Smooth muscle cell (in vitro differentiated cells): ENCODE measurements around the gene CEACAM18. TPM values are rescaled to one million over a fixed set of nuclear protein-coding genes. Genes with fewer than 3 reads are reported as not detected.

Experiments used
- DNase-seq: peaks from one replicate; lab custom pipeline; 2025; ENCODE audit not compliant: unreplicated experiment; lab: John Stamatoyannopoulos, UW
- H2AFZ ChIP-seq: fragments of 200-600 bp; sonication (generic); 2 replicates; pipeline ENCODE4 v1.6.0; 2016; ENCODE audit warnings: antibody characterized with exemption, low read depth, mild to moderate bottlenecking
- H3F3A ChIP-seq: fragments of 200-600 bp; sonication (generic); 2 replicates; pipeline ENCODE4 v1.6.0; 2017; ENCODE audit warnings: antibody characterized with exemption, low read depth
- H3K27ac ChIP-seq: fragments of 200-600 bp; sonication (generic); 2 replicates; pipeline ENCODE4 v1.5.1; 2016; ENCODE audit warnings: low read depth, mild to moderate bottlenecking
- H3K27me3 ChIP-seq: fragments of 200-600 bp; sonication (generic); 2 replicates; pipeline ENCODE4 v1.6.1; 2016; ENCODE audit warnings: low read depth, mild to moderate bottlenecking
- H3K36me3 ChIP-seq: fragments of 200-600 bp; sonication (generic); 2 replicates; pipeline ENCODE4 v1.5.1; 2016; ENCODE audit warnings: low read depth
- H3K4me1 ChIP-seq: fragments of 200-600 bp; sonication (generic); 2 replicates; pipeline ENCODE4 v1.5.1; 2016; ENCODE audit warnings: low read depth
- H3K4me2 ChIP-seq: fragments of 200-600 bp; sonication (generic); 2 replicates; pipeline ENCODE4 v1.6.0; 2016; ENCODE audit warnings: mild to moderate bottlenecking
- H3K4me3 ChIP-seq: fragments of 200-600 bp; sonication (generic); 2 replicates; pipeline ENCODE4 v1.5.1; 2016; ENCODE audit warnings: mild to moderate bottlenecking
- H3K79me2 ChIP-seq: fragments of 200-600 bp; sonication (generic); 2 replicates; pipeline ENCODE4 v1.6.0; 2016; ENCODE audit warnings: low read depth, mild to moderate bottlenecking
- H3K9ac ChIP-seq: fragments of 200-600 bp; sonication (generic); 2 replicates; pipeline ENCODE4 v1.6.0; 2016; ENCODE audit warnings: low read depth
- H3K9me3 ChIP-seq: fragments of 200-600 bp; sonication (generic); replicated peaks from 2 replicates; pipeline ENCODE4 v1.5.1; 2016; ENCODE audit warnings: low read depth
- H4K20me1 ChIP-seq: fragments of 200-600 bp; sonication (generic); 2 replicates; pipeline ENCODE4 v1.6.0; 2016; ENCODE audit warnings: low read depth
- CTCF ChIP-seq: fragments of 200-600 bp; sonication (generic); IDR thresholded peaks from 2 replicates; pipeline ENCODE4 v1.5.1; 2017; ENCODE audit warnings: borderline replicate concordance, mild to moderate bottlenecking, antibody characterized with exemption; ENCODE audit not compliant: insufficient read depth, poor library complexity, severe bottlenecking
- WGBS: methylation state at CpG from one replicate; pipeline ENCODE4 v1.1.7; 2016; ENCODE audit warnings: low lambda C conversion rate; 5-methylcytosine and 5-hydroxymethylcytosine counted together
- polyA plus RNA-seq: library from polyadenylated mRNA; unstranded; fragments of >200 nt; fragmentation: Nextera tagmentation; extraction: Ambion mirVana; gene quantifications from 2 replicates; pipeline ENCODE4 v1.2.1, GENCODE V29; 2016
- total RNA-seq: library from RNA; depleted of rRNA; stranded (reverse); fragments of >200 nt; gene quantifications from 2 replicates; pipeline ENCODE4 v1.2.3, GENCODE V29; 2014

Gene CEACAM18
- total and polyA plus RNA-seq, 2 experiments from 2014 or later = not detected

- no peak overlapping the region for H3K4me2 ChIP-seq
- no peaks in the 10 kb centered on the region for H3F3A ChIP-seq
- H2AFZ ChIP-seq = no peak overlapping the region
- 79% methylated on average over 2 of the region's 2 CpGs for WGBS
- no peaks in the 10 kb centered on the region for H3K36me3 ChIP-seq
- DNase-seq = no peak
- no peaks in the 10 kb centered on the region for H3K27me3 ChIP-seq
- no peak overlapping the region for H3K9ac ChIP-seq
- no peak for TF ChIP-seq CTCF
- H3K4me1 ChIP-seq = no peaks in the 10 kb centered on the region
- H3K4me3 ChIP-seq = no peak overlapping the region
- H3K27ac ChIP-seq = no peak overlapping the region
- H3K9me3 ChIP-seq = peaks cover 6% of the 10 kb centered on the region
- no peaks in the 10 kb centered on the region for H3K79me2 ChIP-seq
- no peaks in the 10 kb centered on the region for H4K20me1 ChIP-seq
These were observed 43.0 kb downstream of the CEACAM18 start for GRCh38 chr19:51521357-51521756.

- DNase-seq = no peak
- no peak for TF ChIP-seq CTCF
- Histone ChIP-seq H3K27me3 (no peaks in the 10 kb centered on the region), H3K9me3 (peaks cover 6% of the 10 kb centered on the region), H3K9ac (no peak overlapping the region), H2AFZ (no peak overlapping the region), H3K79me2 (no peaks in the 10 kb centered on the region), H3K4me2 (no peak overlapping the region), H3K27ac (no peak overlapping the region), H3F3A (no peaks in the 10 kb centered on the region), H3K4me3 (no peak overlapping the region), H3K4me1 (no peaks in the 10 kb centered on the region), H4K20me1 (no peaks in the 10 kb centered on the region), H3K36me3 (no peaks in the 10 kb centered on the region)
- WGBS = 55% methylated on average over 2 of the region's 2 CpGs
These were observed 43.4 kb downstream of the CEACAM18 start for GRCh38 chr19:51521781-51522180.

GRCh38 chr19:51524666-51525264 lies 46.4 kb downstream of the CEACAM18 start:
- no peaks in the 10 kb centered on the region for H3K79me2 ChIP-seq
- no peaks in the 10 kb centered on the region for H3K9me3 ChIP-seq
- H4K20me1 ChIP-seq = no peaks in the 10 kb centered on the region
- H3K36me3 ChIP-seq = no peaks in the 10 kb centered on the region
- no peaks in the 10 kb centered on the region for H3K4me1 ChIP-seq
- TF ChIP-seq CTCF = no peak
- no peak overlapping the region for H3K4me3 ChIP-seq
- no peak overlapping the region for H3K9ac ChIP-seq
- H3F3A ChIP-seq = no peaks in the 10 kb centered on the region
- no peak overlapping the region for H2AFZ ChIP-seq
- DNase-seq = no peak
- H3K27ac ChIP-seq = no peak overlapping the region
- WGBS = 68% methylated on average over 8 of the region's 8 CpGs
- no peak overlapping the region for H3K4me2 ChIP-seq
- H3K27me3 ChIP-seq = no peaks in the 10 kb centered on the region

- H3K79me2 ChIP-seq = no peaks in the 10 kb centered on the region
- no peaks in the 10 kb centered on the region for H4K20me1 ChIP-seq
- no peaks in the 10 kb centered on the region for H3F3A ChIP-seq
- no peaks in the 10 kb centered on the region for H3K9me3 ChIP-seq
- TF ChIP-seq CTCF = no peak
- no peak for DNase-seq
- no peak overlapping the region for H3K27ac ChIP-seq
- no peaks in the 10 kb centered on the region for H3K4me1 ChIP-seq
- H3K4me2 ChIP-seq = no peak overlapping the region
- H2AFZ ChIP-seq = no peak overlapping the region
- no peaks in the 10 kb centered on the region for H3K36me3 ChIP-seq
- WGBS = 74% methylated on average over 4 of the region's 4 CpGs
- H3K9ac ChIP-seq = no peak overlapping the region
- H3K4me3 ChIP-seq = no peak overlapping the region
- H3K27me3 ChIP-seq = no peaks in the 10 kb centered on the region
These were observed 47.3 kb downstream of the CEACAM18 start for GRCh38 chr19:51525651-51526050.
